Ureter (tissue), 1 donor: Measurements from ENCODE around the gene CDK8. TPM values are rescaled to one million over a fixed set of nuclear protein-coding genes. Genes with fewer than 3 reads are reported as not detected.
"Not testable (repeated sequence)": the region's sequence is repeated elsewhere in the genome, so short reads cannot be mapped to it uniquely, and the experiment has no call there.

Source experiments
- DNase-seq: peaks from one replicate; pipeline ENCODE4 v3.0.0-alpha.2; 2020; ENCODE audit warnings: low spot score
- total RNA-seq: library from RNA; stranded (reverse); gene quantifications from one replicate; pipeline ENCODE4 v1.2.4, GENCODE V29; 2023
- donor health status: DM: yes; HTN: yes; CAD: no.

CDK8 gene
- total RNA-seq, result 18.0 TPM

- peak; percentile 87 for DNase-seq
Observed at GRCh38 chr13:26253787-26254582, at the start of gene CDK8. CDK8 (plus strand) TSS chr13:26254129; CDS start chr13:26254642, 513 bp downstream.

DNA sequence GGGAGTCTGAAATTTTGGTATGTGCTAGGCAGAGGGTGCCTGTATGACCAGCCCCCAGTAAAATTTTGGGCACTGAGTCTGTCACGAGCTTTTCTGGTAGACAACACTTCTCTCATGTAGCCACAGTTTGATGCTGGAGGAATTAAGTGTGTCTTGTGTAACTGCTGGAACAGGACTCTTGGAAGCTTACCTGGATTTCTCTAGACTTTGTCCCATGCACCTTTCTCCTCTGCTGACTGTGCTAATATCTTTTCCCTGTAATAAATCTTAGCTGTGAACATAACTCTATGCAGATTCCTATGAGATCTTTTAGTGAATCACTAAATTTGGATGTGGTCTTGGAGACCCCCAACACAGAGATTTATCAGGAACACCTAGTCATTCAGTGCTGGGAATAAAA is 45.6 kb upstream of the CDK8 start:
- DNase-seq, result no peak

- no peak for DNase-seq
Observed at GRCh38 chr13:26213345-26213744, 40.6 kb upstream of the CDK8 start.

GRCh38 chr13:26213982-26214381 is 39.9 kb upstream of the CDK8 start:
- DNase-seq, result no peak

DNA sequence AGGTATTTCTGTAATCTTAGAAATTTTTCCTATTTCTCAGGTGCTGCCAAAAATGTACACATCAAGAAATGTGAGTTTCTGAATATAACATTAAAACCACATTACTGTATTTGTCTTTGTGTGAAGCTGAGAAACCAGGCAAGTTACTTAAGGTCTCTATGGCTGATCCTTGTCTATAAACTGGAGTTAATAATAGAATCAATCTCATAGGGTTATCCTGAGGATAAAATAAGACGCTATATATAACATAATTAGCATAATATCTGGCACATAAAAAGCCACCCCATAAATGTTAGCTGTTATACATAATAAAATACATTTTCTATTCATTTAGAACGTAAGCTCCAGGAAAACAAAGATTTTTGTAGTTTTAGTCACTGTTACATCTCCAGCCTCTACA is 37.9 kb upstream of the CDK8 start:
- DNase-seq, result no peak

- DNase-seq, result no peak
Observed at GRCh38 chr13:26219726-26220125, 34.2 kb upstream of the CDK8 start.

DNA sequence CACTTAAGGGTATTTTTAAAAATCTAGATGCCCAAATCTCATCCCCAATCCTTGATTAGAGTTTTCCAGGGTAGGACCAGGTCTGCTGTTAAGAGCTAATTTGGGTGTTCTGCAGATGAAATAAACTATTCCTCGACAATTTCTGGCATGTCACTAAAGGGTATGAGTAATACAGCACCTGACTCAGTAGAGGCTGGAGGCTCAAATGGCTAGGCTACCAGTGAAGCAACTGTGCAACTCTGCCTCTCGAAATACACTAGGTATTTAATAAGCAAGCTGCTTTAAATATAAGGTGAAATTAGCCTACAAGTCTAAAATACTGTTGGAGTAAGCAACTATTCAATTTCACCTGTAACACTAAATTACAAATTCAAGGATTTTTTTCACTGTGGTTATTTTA is 33.4 kb upstream of the CDK8 start:
- DNase-seq, result no peak

DNA sequence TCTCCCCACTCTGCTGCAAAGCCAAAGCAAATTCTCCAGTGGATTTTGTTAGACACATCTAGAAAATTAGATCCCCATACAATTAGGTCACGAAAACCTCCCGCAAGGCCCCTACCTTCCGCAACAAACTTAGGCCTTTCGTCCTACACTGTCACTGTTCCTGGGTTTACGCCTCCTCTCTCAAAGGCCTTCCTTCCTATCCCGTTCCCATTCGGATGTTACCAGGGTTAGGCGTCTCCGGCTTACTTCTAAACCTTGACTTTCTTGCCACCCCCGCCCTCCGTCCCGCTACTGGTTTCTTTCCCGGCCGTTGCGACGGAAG is 32.6 kb upstream of the CDK8 start:
- DNase-seq, result no peak

- peak; percentile 96 for DNase-seq
Observed at GRCh38 chr13:26221721-26222519, 32.0 kb upstream of the CDK8 start, which contains the start of gene RNF6. RNF6 (minus strand) TSS chr13:26222314; CDS start chr13:26219649, 2,665 bp downstream.

DNA sequence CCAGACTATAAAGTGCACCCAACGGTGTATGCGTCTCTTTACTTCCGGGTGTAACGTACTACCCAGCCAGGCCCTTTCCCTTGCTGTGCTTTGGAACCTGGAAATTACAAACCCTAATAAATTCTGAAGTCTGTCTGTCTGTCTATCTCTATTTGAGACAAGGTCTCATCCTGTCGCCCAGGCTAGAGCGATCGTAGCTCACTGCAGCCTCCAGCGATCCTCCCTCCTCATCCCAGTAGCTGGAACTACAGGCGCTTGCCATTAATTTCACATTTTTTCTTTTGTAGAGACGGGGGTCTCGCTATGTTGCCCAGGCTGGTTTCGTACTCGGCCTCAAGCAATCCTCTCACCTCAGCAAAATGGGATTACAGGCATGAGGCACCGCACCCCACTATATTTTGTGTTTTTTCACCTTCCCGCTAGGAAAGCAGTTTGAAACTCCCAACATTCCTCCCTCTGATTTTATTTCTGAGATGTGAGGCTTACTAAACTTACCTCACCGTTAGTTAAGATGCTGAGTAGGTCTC is 31.3 kb upstream of the CDK8 start:
- no peak for DNase-seq

- no peak for DNase-seq
Observed at GRCh38 chr13:26225896-26226617, 27.9 kb upstream of the CDK8 start.

DNA sequence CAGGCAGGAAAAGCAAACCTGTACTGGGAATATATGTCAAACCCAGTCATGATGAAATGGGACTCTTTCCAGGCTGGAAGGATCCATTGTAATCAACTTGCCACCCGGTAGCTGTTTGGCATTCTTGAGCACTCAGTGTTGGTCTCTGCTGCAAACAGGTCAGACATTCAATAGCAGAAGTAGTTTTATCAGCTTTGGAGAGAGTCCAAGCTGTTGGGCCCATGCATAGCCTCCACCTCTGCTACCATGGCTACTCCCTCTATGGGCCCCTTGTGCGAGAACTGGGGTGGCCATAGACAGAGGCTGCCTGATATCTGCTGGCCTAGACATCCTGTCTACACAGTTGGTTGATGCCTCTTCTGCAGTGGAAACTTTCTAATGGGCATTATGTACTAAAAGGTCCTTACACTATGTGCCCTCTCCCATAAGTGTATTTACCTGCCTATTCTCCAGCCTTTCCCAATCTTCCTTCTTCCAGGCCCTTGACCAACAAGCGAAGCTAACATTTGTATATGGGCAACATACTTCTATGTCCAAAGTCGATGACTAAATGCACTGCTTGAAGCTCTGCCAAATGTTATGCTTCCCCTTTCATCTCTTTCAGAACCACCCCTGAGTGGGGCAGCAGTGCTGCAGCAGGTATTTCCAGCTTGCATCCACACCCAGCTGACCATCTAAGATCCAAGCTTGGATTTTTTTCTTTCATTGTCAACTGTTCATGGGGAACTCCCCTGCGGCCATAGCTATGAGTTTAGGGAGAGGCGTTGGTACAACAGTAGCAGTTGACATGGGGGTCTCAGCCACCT is 26.6 kb upstream of the CDK8 start:
- DNase-seq, result no peak

DNA sequence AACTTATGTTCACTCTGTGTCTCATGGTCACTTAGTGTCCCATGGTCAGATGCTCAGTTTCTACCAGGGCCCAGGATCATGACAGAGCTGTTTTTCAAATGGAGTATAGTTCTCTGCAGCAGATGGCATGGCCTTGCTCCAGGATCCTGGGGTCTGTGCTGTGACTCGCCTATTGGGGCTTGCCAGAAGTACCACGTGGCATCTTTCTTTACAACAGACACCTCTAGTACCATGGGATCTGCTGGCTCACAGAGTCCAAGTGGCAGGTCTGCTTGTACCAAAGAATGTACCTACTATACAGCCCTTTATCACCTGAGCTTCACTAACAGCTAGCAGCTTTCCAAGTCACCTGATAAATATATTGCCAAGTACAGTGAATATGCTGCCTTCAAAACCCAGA is 25.8 kb upstream of the CDK8 start:
- no peak for DNase-seq

DNA sequence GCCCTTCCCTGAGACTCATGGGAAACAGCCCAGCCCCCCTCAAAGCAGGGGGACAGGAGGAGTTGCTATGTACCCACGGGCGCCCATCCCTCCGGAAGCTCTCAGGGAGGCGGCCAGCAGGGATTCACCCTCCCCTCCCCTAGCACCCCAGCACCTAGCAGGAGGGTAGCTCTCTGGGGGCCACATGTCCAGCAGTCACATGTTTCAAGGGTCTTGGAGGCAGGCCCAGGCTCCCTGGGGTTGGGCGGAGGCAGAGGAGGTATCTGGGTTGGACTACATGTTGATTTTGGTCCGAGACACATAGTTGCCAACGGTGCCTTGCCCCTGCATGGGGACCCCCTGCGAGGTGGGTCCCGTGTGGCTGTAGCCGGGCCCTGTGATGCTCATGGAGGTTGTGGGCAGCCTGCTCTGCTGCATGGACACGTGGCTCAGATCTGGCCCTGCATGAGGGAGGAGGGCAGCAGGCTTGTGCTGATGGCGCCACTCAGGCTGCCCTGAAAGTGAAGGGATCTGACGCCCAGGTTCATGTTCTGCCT is 24.8 kb upstream of the CDK8 start:
- no peak for DNase-seq

GRCh38 chr13:26230703-26231102 is 23.2 kb upstream of the CDK8 start:
- no peak for DNase-seq

GRCh38 chr13:26236296-26236695 is 17.6 kb upstream of the CDK8 start:
- no peak for DNase-seq

- no peak for DNase-seq
Observed at GRCh38 chr13:26246154-26246553, 7.8 kb upstream of the CDK8 start.

- no peak for DNase-seq
Observed at GRCh38 chr13:26247011-26247410, 6.9 kb upstream of the CDK8 start.

DNA sequence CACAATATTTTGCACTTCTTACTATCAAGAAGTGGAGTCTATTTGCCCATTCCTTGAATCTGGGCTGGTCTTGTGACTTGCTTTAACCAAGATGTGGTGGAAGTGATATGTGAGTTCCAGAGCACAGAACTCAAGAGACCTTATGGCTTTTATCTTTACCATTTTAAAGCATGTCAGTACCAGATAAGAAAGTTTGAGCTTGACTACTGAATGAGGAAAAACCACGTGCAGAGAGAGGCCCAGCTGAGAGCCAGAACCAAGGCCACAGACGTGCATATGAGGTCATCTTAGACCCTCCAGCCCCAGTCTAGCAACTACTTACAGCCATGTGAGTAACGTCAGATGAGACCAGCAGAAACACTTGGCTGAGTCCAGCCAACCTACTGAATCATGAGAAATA is 6.3 kb upstream of the CDK8 start:
- DNase-seq, result no peak

- DNase-seq, result no peak
Observed at GRCh38 chr13:26249551-26249950, 4.4 kb upstream of the CDK8 start.

GRCh38 chr13:26252006-26252405 is 1.9 kb upstream of the CDK8 start:
- DNase-seq, result not testable (repeated sequence)
